HCT116 (cell line): Measurements from ENCODE around the gene S100Z. TPM values are rescaled to one million over a fixed set of nuclear protein-coding genes. Genes with fewer than 3 reads are reported as not detected.

Experiments used
- ATAC-seq: fragments of 200-7000 bp; cut with Tn5 transposase; 2 replicates; pipeline ENCODE4 v1.9.1; 2020; ENCODE audit warnings: mild to moderate bottlenecking, moderate library complexity
- BruUV-seq: library from RNA; stranded (reverse); fragments of 400-500 nt; replicated peaks from 2 replicates; lab custom pipeline; 2021; lab: Mats Ljungman, UMichigan
- CTCF ChIA-PET: fragments of 300-600 bp; sonication (Branson Sonifier 250); formaldehyde crosslinking; loops from one replicate; lab custom pipeline; 2021; ENCODE audit warnings: antibody characterized with exemption; lab: Charles Lee
- POLR2A ChIA-PET: fragments of 300-600, 350-600 bp; sonication (Branson Sonifier 250); formaldehyde crosslinking; loops from one replicate; lab custom pipeline; 2021; ENCODE audit warnings: antibody characterized with exemption; lab: Charles Lee
- RAD21 ChIA-PET, 2 experiments: fragments of 300-600 bp; sonication (Branson Sonifier 250); formaldehyde crosslinking; loops; one replicate each; lab custom pipeline; 2023; ENCODE audit warnings: low total read pairs in 2 of 2; ENCODE audit not compliant: uncharacterized antibody in 2 of 2, unreplicated experiment in 2 of 2, low non-redundant PET in 1 of 2; lab: Charles Lee
- DNase-seq: peaks from one replicate; pipeline ENCODE4 v3.0.0-alpha.2; 2010; ENCODE audit warnings: low read depth, low spot score
- H2AFZ ChIP-seq: fragments of 200-600 bp; shearing (Covaris generic), sonication (generic); 2 replicates; pipeline ENCODE4 v1.6.1; 2017; ENCODE audit warnings: low read depth, mixed run types, mixed read lengths, antibody characterized with exemption, low read length; ENCODE audit not compliant: poor library complexity, severe bottlenecking
- H3K27ac ChIP-seq: 2 replicates; pipeline ENCODE4 v1.5.1; 2012; ENCODE audit warnings: low read depth, low read length
- H3K27me3 ChIP-seq: fragments of 200-600 bp; sonication (generic); 2 replicates; pipeline ENCODE4 v1.6.1; 2016; ENCODE audit warnings: mixed run types, low read length, mixed read lengths; ENCODE audit not compliant: insufficient read depth
- H3K36me3 ChIP-seq, 2 experiments: fragments of 200-500 bp in 1 of 2; fragments of 200-600 bp in 1 of 2; sonication (Bioruptor generic) in 1 of 2; sonication (generic) in 1 of 2; 2 replicates each; pipeline versions ENCODE4 v1.5.1 to v1.6.1; 2014 to 2016; ENCODE audit warnings: low read length in 2 of 2, inconsistent platforms in 1 of 2, mixed read lengths in 1 of 2, mixed run types in 1 of 2; ENCODE audit not compliant: insufficient read depth in 2 of 2, control insufficient read depth in 1 of 2
- H3K4me1 ChIP-seq, 2 experiments: fragments of 200-600 bp in 1 of 2; sonication (generic) in 1 of 2; 2 replicates each; pipeline versions ENCODE4 v1.5.1 to v1.6.1; 2012 to 2017; ENCODE audit warnings: low read length in 2 of 2, inconsistent platforms in 1 of 2, mild to moderate bottlenecking in 1 of 2, mixed read lengths in 1 of 2, mixed run types in 1 of 2, moderate library complexity in 1 of 2; ENCODE audit not compliant: insufficient read depth in 2 of 2, control insufficient read depth in 1 of 2
- H3K4me2 ChIP-seq: fragments of 200-600 bp; sonication (generic); 2 replicates; pipeline ENCODE4 v1.6.1; 2017; ENCODE audit warnings: mixed run types, low read length, mixed read lengths
- H3K4me3 ChIP-seq, 2 experiments: fragments of 200-600 bp in 1 of 2; sonication (generic) in 1 of 2; replicated peaks in 1 of 2; 2 replicates each; pipeline ENCODE4 v1.5.1; 2011 to 2016; ENCODE audit warnings: low read length in 2 of 2, control low read depth in 1 of 2, low read depth in 1 of 2, mild to moderate bottlenecking in 1 of 2, mixed read lengths in 1 of 2, mixed run types in 1 of 2
- H3K79me2 ChIP-seq: fragments of 200-600 bp; sonication (generic); 2 replicates; pipeline ENCODE4 v1.6.1; 2017; ENCODE audit warnings: mild to moderate bottlenecking, mixed run types, low read length, moderate library complexity, mixed read lengths; ENCODE audit not compliant: insufficient read depth
- H3K9ac ChIP-seq: fragments of 200-600 bp; sonication (generic); 2 replicates; pipeline ENCODE4 v1.6.1; 2016; ENCODE audit warnings: low read length, mixed read lengths
- H3K9me2 ChIP-seq: fragments of 200-600 bp; sonication (generic), shearing (Covaris generic); 2 replicates; pipeline ENCODE4 v1.6.1; 2017; ENCODE audit warnings: mixed run types, mild to moderate bottlenecking, moderate library complexity; ENCODE audit not compliant: insufficient read depth
- H3K9me3 ChIP-seq, 2 experiments: fragments of 200-500 bp in 1 of 2; fragments of 200-600 bp in 1 of 2; sonication (Bioruptor generic) in 1 of 2; sonication (generic) in 1 of 2; 2 replicates each; pipeline ENCODE4 v1.6.1; 2014 to 2017; ENCODE audit warnings: low read length in 2 of 2, mixed read lengths in 2 of 2, inconsistent platforms in 1 of 2, low read depth in 1 of 2, mild to moderate bottlenecking in 1 of 2, mixed run types in 1 of 2, moderate library complexity in 1 of 2; ENCODE audit not compliant: control insufficient read depth in 1 of 2, insufficient read depth in 1 of 2
- H4K20me1 ChIP-seq: fragments of 200-600 bp; sonication (generic), shearing (Covaris generic); 2 replicates; pipeline ENCODE4 v1.6.1; 2017; ENCODE audit warnings: mixed run types, mild to moderate bottlenecking, moderate library complexity; ENCODE audit not compliant: insufficient read depth
- CBX3 ChIP-seq: IDR thresholded peaks from 2 replicates; pipeline ENCODE4 v1.6.1; 2012; ENCODE audit warnings: low read depth
- CEBPB ChIP-seq: IDR thresholded peaks from 2 replicates; pipeline ENCODE4 v1.6.1; 2012; ENCODE audit warnings: low read depth
- ELF1 ChIP-seq: IDR thresholded peaks from 2 replicates; pipeline ENCODE4 v1.6.1; 2012; ENCODE audit warnings: low read depth, borderline replicate concordance
- EZH2phosphoT487 ChIP-seq: fragments of 200-600 bp; IDR thresholded peaks from 2 replicates; pipeline ENCODE4 v1.6.1; 2018; ENCODE audit warnings: antibody characterized with exemption, borderline replicate concordance
- FOSL1 ChIP-seq: IDR thresholded peaks from 2 replicates; pipeline ENCODE4 v1.6.1; 2012; ENCODE audit warnings: low read depth
- JUND ChIP-seq: IDR thresholded peaks from 2 replicates; pipeline ENCODE4 v1.6.1; 2012
- POLR2A ChIP-seq: IDR thresholded peaks from 2 replicates; pipeline ENCODE4 v1.7.0; 2011; ENCODE audit warnings: borderline replicate concordance; ENCODE audit not compliant: insufficient read depth, insufficient read length; ENCODE audit errors: extremely low read depth
- POLR2AphosphoS5 ChIP-seq: IDR thresholded peaks from 2 replicates; pipeline ENCODE4 v1.6.1; 2011; ENCODE audit warnings: mild to moderate bottlenecking, low read depth, low read length, moderate library complexity
- RAD21 ChIP-seq: IDR thresholded peaks from 2 replicates; pipeline ENCODE4 v1.6.1; 2012; ENCODE audit warnings: low read depth, mild to moderate bottlenecking
- SIN3A ChIP-seq: IDR thresholded peaks from 2 replicates; pipeline ENCODE4 v1.6.1; 2012; ENCODE audit warnings: low read depth
- SP1 ChIP-seq: IDR thresholded peaks from 2 replicates; pipeline ENCODE4 v1.6.1; 2012; ENCODE audit warnings: low read depth
- TCF7L2 ChIP-seq: IDR thresholded peaks from 2 replicates; pipeline ENCODE4 v1.7.0; 2011; ENCODE audit warnings: borderline replicate concordance, inconsistent platforms; ENCODE audit not compliant: insufficient read depth, insufficient read length; ENCODE audit errors: extremely low read depth
- YY1 ChIP-seq: IDR thresholded peaks from 2 replicates; pipeline ENCODE4 v1.6.1; 2011; ENCODE audit warnings: low read length, low read depth, moderate library complexity, mild to moderate bottlenecking; ENCODE audit not compliant: insufficient replicate concordance; ENCODE audit errors: extremely low read depth
- ZFX ChIP-seq: fragments of 450-650 bp; IDR thresholded peaks from 2 replicates; pipeline ENCODE4 v1.6.1; 2017
- ZNF274 ChIP-seq: fragments of 200-500 bp; sonication (Bioruptor generic); IDR thresholded peaks from 2 replicates; pipeline ENCODE4 v1.6.1; 2014; ENCODE audit warnings: mild to moderate bottlenecking, low read depth, low read length, inconsistent platforms
- intact Hi-C: fragments of 100-400 bp; cut with micrococcal nuclease; formaldehyde crosslinking; loops from 2 replicates; pipeline ENCODE4 v1.10.0; 2022
- total RNA-seq: library from RNA; stranded (reverse); gene quantifications from one replicate; pipeline ENCODE4 v1.2.1, GENCODE V29; 2021; ENCODE audit not compliant: unreplicated experiment
- TF ChIP-seq, protein P1 (sequence below): IDR thresholded peaks from 2 replicates; pipeline ENCODE4 v1.6.1; 2011; ENCODE audit warnings: mild to moderate bottlenecking, low read length, moderate library complexity; ENCODE audit not compliant: insufficient replicate concordance; ENCODE audit errors: extremely low read depth

S100Z gene
- total RNA-seq, 1 experiment from 2014 or later = not detected

DNA sequence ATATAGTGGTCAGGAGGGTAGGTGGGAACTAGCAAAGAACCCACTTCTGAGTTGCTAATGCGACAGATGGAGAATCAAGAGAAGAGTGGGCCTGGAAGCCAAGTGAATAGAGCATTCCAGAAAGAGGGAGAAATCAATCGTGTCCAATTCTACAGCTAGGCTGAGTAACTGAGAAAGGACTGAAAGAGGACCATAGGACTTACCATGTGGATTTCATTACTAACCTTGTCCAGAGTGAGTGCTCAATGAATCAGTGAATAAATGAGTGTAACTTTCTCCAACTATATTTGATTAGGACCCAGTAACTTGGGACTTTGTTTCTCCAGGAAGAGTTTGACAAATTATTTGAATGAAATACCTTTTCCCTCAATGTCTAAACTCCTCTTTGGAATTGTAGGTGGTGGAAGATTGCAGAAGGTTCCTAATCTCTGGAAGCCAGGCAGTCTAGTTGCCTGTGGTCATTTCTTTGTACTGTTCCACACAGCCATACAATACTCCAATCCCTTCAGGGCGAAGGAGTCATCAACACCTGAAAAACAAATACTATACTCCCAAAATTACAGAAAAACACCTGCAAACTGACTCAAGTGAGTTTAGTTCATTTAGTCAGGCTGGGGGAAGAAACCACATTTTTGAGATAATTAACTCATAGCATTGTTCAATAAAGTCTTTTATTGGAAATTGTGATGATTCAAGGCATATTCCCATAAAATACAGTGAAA lies 33.5 kb upstream of the S100Z start:
- POLR2A ChIA-PET = interaction anchor here (7.6 kb wide), 1 partner anchor 10 kb away, joined by 68 read pairs; no protein-coding TSS in a partner anchor
- intact Hi-C loops = no loop called here
- TF ChIP-seq SP1 = no peak
- no peaks in the 10 kb centered on the region for H3K9me2 ChIP-seq
- H2AFZ ChIP-seq = no peak overlapping the region
- peaks cover 33 to 60% of the 10 kb centered on the region in 2 experiments for H3K4me1 ChIP-seq
- H3K79me2 ChIP-seq = peaks cover 25% of the 10 kb centered on the region
- H3K9me3 ChIP-seq = no peaks in the 10 kb centered on the region
- no peak overlapping the region for H3K27ac ChIP-seq
- CTCF ChIA-PET = interaction anchor here (0.6 to 1.5 kb wide), 3 partner anchors 9 to 101 kb away, joined by 3 to 5 read pairs (median 4); no protein-coding TSS in a partner anchor
- H4K20me1 ChIP-seq = no peaks in the 10 kb centered on the region
- H3K4me3 ChIP-seq = no peak overlapping the region
- no TSS peak for BruUV-seq
- H3K36me3 ChIP-seq = peaks cover 0 to 9% of the 10 kb centered on the region in 2 experiments; a peak in 1 of 4 replicates
- ATAC-seq (no peak), DNase-seq (no peak)
- no peak overlapping the region for H3K9ac ChIP-seq
- no peaks in the 10 kb centered on the region for H3K27me3 ChIP-seq
- RAD21 ChIA-PET = interaction anchor here in 1 of 2 experiments (0.6 kb wide), 1 partner anchor 61 kb away, joined by 3 read pairs; no protein-coding TSS in a partner anchor
- H3K4me2 ChIP-seq = no peak overlapping the region

DNA sequence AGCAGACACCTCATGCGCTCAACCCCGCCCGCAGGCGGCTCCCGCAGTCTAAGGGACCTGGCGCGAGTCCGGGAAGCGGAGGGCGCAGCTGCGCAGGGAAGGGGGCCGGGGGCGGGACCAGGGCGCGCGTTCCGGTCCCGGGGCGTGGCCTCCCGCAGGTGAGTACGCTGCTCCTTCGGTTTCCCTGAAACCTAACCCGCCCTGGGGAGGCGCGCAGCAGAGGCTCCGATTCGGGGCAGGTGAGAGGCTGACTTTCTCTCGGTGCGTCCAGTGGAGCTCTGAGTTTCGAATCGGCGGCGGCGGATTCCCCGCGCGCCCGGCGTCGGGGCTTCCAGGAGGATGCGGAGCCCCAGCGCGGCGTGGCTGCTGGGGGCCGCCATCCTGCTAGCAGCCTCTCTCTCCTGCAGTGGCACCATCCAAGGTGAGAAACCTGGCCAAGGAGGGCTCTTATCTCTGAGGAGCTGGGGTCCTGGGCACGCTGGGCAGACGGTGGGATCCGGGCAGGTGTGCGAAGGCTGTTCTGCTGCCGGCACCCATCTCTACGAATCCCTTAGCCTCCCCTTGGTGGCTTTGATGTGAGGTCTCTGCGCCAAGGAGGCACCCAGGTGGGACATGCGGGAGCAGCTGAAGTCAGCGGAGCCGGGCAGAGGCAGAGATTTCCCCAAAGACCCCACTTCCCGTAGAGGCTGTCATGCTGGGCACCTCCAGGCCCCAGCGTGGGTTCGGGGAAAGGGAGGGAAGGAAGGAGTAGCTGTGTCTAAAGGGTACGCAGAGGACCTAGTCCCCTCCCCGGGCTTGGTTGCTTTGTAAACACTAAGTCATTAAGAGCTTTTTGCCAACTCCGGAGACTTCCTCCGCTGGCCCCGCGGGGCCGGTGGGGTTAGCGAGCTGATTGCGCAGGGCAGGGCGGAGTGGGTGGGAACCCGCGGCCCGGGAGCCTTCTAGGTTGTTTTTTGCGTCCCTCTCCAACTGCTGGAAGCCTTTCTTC lies 30.7 kb upstream of the S100Z start, which contains the start of gene F2RL1:
Gene F2RL1 (plus strand): TSS at position 187 of the 988 bp plus-strand sequence. CDS start 153 bp downstream, at position 340.
- Histone ChIP-seq H3K9ac (peak within 1 kb of the TSS; percentile 98), H3K4me3 (peak within 1 kb of the TSS; percentile 98 to 99), H3K9me2 (no peaks in the 10 kb centered on the region), H3K4me2 (peak within 1 kb of the TSS; percentile 89), H3K27ac (peak within 1 kb of the TSS; percentile 91), H3K79me2 (peaks cover 53% of the 10 kb centered on the region), H2AFZ (peak within 1 kb of the TSS; percentile 63), H3K36me3 (peaks cover 0 to 9% of the 10 kb centered on the region in 2 experiments; a peak in 1 of 4 replicates), H4K20me1 (no peaks in the 10 kb centered on the region; the same call in 1 of the 2 replicates), H3K27me3 (no peaks in the 10 kb centered on the region), H3K4me1 (peaks cover 47 to 79% of the 10 kb centered on the region in 2 experiments), H3K9me3 (no peaks in the 10 kb centered on the region)
- intact Hi-C loops = loop anchor here (1.0 kb wide), 1 partner anchor 20 kb away; no protein-coding TSS in a partner anchor
- BruUV-seq = TSS peak; percentile 66
- TF ChIP-seq ZNF274 (no peak), FOSL1 (no peak), TCF7L2 (no peak), JUND (no peak), YY1 (peak; percentile 56), POLR2AphosphoS5 (peak; percentile 99), ZFX (no peak), SP1 (no peak), POLR2A (peak; percentile 42), CBX3 (no peak), CEBPB (no peak), EZH2phosphoT487 (no peak), SIN3A (no peak), ELF1 (no peak), RAD21 (no peak)
- TF ChIP-seq, protein P1, sequence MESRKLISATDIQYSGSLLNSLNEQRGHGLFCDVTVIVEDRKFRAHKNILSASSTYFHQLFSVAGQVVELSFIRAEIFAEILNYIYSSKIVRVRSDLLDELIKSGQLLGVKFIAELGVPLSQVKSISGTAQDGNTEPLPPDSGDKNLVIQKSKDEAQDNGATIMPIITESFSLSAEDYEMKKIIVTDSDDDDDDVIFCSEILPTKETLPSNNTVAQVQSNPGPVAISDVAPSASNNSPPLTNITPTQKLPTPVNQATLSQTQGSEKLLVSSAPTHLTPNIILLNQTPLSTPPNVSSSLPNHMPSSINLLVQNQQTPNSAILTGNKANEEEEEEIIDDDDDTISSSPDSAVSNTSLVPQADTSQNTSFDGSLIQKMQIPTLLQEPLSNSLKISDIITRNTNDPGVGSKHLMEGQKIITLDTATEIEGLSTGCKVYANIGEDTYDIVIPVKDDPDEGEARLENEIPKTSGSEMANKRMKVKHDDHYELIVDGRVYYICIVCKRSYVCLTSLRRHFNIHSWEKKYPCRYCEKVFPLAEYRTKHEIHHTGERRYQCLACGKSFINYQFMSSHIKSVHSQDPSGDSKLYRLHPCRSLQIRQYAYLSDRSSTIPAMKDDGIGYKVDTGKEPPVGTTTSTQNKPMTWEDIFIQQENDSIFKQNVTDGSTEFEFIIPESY = no peak
- RAD21 ChIA-PET = no interaction called here
- CTCF ChIA-PET = interaction anchor here (0.8 to 2.0 kb wide), 2 partner anchors 12 to 44 kb away, joined by 4 to 10 read pairs; no protein-coding TSS in a partner anchor
- POLR2A ChIA-PET = interaction anchor here (0.6 to 7.6 kb wide), 12 partner anchors 12 to 207 kb away, joined by 3 to 68 read pairs (median 4); no protein-coding TSS in a partner anchor
- ATAC-seq = peak; percentile 83
- peak; percentile 90 for DNase-seq
